SK-N-SH treated with all-trans-retinoic acid at 6 μM for 48 hours (cell line): ENCODE results near the gene GPC6.

Source experiments
- ARNTL ChIP-seq: fragments of 450-650 bp; formaldehyde crosslinking; IDR thresholded peaks from 2 replicates; pipeline ENCODE4 v1.5.0; 2020; ENCODE audit warnings: low read depth, mild to moderate bottlenecking, moderate library complexity, borderline replicate concordance
- BACH2 ChIP-seq: fragments of 250-450 bp; sonication (Bioruptor Pico); IDR thresholded peaks from 2 replicates; pipeline ENCODE4 v1.9.0; 2021; ENCODE audit warnings: mild to moderate bottlenecking, borderline replicate concordance
- SNAI2 ChIP-seq: fragments of 250-450 bp; sonication (Bioruptor Pico); IDR thresholded peaks from 2 replicates; pipeline ENCODE4 v1.5.0; 2020; ENCODE audit warnings: mild to moderate bottlenecking, moderate library complexity
- ZFP30 ChIP-seq: fragments of 450-650 bp; formaldehyde crosslinking; IDR thresholded peaks from 2 replicates; pipeline ENCODE4 v1.5.0; 2022; ENCODE audit warnings: mild to moderate bottlenecking, moderate library complexity
- TF ChIP-seq, protein P1 (sequence below): fragments of 250-450 bp; sonication (Bioruptor Pico); IDR thresholded peaks from 2 replicates; pipeline ENCODE4 v1.8.0; 2020; ENCODE audit warnings: mild to moderate bottlenecking, moderate library complexity, borderline replicate concordance
- TF ChIP-seq, protein P2 (sequence below): fragments of 250-450 bp; sonication (Bioruptor Pico); IDR thresholded peaks from 2 replicates; pipeline ENCODE4 v1.5.1; 2020; ENCODE audit warnings: low read depth, mild to moderate bottlenecking, moderate library complexity

DNA sequence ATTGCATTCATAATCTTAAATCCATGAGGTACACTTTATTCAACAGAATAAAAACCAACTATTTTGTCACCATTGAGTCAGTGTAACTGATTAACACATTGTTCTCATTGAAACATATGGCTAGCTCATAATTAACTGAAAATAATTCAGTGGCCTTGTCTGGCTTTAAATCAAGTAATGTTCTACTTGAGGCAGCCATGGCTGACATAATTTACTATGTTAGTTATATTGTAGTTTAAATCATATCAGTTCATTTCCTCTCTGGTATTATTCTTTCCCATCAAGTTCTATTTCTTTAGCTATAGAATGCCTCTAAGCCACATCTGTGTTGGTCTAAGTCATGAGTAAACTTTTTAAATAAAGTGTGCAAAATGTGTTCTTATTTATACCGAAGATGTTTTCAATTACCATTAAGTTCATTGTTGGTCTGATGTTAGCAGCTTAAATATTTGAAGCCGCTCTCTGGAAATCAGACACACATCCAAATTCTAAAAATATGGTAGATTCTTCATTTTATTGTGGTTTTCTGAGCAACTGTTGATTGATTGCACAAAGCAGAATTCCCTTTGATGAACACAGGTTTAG is 393.7 kb downstream of the GPC6 start:
- TF ChIP-seq BACH2 (CRISPR knock-in tag): no peak
- TF ChIP-seq ARNTL (CRISPR knock-in tag): no peak
- TF ChIP-seq, protein P1, sequence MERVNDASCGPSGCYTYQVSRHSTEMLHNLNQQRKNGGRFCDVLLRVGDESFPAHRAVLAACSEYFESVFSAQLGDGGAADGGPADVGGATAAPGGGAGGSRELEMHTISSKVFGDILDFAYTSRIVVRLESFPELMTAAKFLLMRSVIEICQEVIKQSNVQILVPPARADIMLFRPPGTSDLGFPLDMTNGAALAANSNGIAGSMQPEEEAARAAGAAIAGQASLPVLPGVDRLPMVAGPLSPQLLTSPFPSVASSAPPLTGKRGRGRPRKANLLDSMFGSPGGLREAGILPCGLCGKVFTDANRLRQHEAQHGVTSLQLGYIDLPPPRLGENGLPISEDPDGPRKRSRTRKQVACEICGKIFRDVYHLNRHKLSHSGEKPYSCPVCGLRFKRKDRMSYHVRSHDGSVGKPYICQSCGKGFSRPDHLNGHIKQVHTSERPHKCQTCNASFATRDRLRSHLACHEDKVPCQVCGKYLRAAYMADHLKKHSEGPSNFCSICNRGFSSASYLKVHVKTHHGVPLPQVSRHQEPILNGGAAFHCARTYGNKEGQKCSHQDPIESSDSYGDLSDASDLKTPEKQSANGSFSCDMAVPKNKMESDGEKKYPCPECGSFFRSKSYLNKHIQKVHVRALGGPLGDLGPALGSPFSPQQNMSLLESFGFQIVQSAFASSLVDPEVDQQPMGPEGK (CRISPR knock-in tag): no peak
- no peak for TF ChIP-seq ZFP30
- TF ChIP-seq, protein P2, sequence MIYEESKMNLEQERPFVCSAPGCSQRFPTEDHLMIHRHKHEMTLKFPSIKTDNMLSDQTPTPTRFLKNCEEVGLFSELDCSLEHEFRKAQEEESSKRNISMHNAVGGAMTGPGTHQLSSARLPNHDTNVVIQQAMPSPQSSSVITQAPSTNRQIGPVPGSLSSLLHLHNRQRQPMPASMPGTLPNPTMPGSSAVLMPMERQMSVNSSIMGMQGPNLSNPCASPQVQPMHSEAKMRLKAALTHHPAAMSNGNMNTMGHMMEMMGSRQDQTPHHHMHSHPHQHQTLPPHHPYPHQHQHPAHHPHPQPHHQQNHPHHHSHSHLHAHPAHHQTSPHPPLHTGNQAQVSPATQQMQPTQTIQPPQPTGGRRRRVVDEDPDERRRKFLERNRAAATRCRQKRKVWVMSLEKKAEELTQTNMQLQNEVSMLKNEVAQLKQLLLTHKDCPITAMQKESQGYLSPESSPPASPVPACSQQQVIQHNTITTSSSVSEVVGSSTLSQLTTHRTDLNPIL: no peak
- no peak for TF ChIP-seq SNAI2 (CRISPR knock-in tag)
